ENCODE data around the gene ASPN. TPM values are rescaled to one million over a fixed set of nuclear protein-coding genes. Genes with fewer than 3 reads are reported as not detected.

ASPN gene
- total RNA-seq, 1 donor: 65.8 TPM

GRCh38 chr9:92439921-92440750 is 42.2 kb downstream of the ASPN start:
- peak; percentile 84 for DNase-seq (ENCODE audit: low read depth)
- H3K4me3 ChIP-seq (ENCODE audit: low read depth, low read length): no peak overlapping the region
- no peak for TF ChIP-seq CTCF (IDR thresholded peaks at IDR 0.05; ENCODE audit: insufficient read depth, low read length)

GRCh38 chr9:92438900-92439526 is 43.3 kb downstream of the ASPN start:
- no peak overlapping the region for H3K4me3 ChIP-seq (ENCODE audit: low read depth, low read length)
- DNase-seq (ENCODE audit: low read depth): peak; percentile 76
- TF ChIP-seq CTCF (IDR thresholded peaks at IDR 0.05; ENCODE audit: insufficient read depth, low read length): peak; percentile 37

- TF ChIP-seq CTCF (IDR thresholded peaks at IDR 0.05; ENCODE audit: insufficient read depth, low read length): no peak
- no peak for DNase-seq (ENCODE audit: low read depth)
- H3K4me3 ChIP-seq (ENCODE audit: low read depth, low read length): no peak overlapping the region
Observed at GRCh38 chr9:92435263-92435662, 47.0 kb downstream of the ASPN start.

- no peak overlapping the region for H3K4me3 ChIP-seq (ENCODE audit: low read depth, low read length)
- no peak for DNase-seq (ENCODE audit: low read depth)
- TF ChIP-seq CTCF (IDR thresholded peaks at IDR 0.05; ENCODE audit: insufficient read depth, low read length): no peak
Observed at GRCh38 chr9:92432972-92433548, 49.2 kb downstream of the ASPN start.

GRCh38 chr9:92432350-92432749 is 50.0 kb downstream of the ASPN start:
- no peak for TF ChIP-seq CTCF (IDR thresholded peaks at IDR 0.05; ENCODE audit: insufficient read depth, low read length)
- DNase-seq (ENCODE audit: low read depth): no peak
- H3K4me3 ChIP-seq (ENCODE audit: low read depth, low read length): no peak overlapping the region

- H3K4me3 ChIP-seq (ENCODE audit: low read depth, low read length): no peak overlapping the region
- DNase-seq (ENCODE audit: low read depth): no peak
- no peak for TF ChIP-seq CTCF (IDR thresholded peaks at IDR 0.05; ENCODE audit: insufficient read depth, low read length)
Observed at GRCh38 chr9:92429836-92430235, 52.5 kb downstream of the ASPN start.

Data from fibroblast of the aortic adventitia (primary cell).